LNCaP clone FGC (cell line): Measurements from ENCODE around the gene TADA1.

Experiments used
- DNase-seq: peaks from one replicate; pipeline ENCODE4 v3.0.0-alpha.2; 2011; ENCODE audit warnings: low read depth
- H3K4me3 ChIP-seq: 2 replicates; pipeline ENCODE4 v1.5.1; 2011; ENCODE audit warnings: mild to moderate bottlenecking, low read depth, low read length, control low read depth
- CTCF ChIP-seq: IDR thresholded peaks from 2 replicates; pipeline ENCODE4 v1.5.1; 2012; ENCODE audit warnings: mild to moderate bottlenecking; ENCODE audit not compliant: control insufficient read depth, insufficient read depth; ENCODE audit errors: extremely low read depth

Gene TADA1

GRCh38 chr1:166811691-166812090, 64.4 kb downstream of the TADA1 start:
- TF ChIP-seq CTCF, result no peak
- DNase-seq, result no peak
- no peak overlapping the region for H3K4me3 ChIP-seq

DNA sequence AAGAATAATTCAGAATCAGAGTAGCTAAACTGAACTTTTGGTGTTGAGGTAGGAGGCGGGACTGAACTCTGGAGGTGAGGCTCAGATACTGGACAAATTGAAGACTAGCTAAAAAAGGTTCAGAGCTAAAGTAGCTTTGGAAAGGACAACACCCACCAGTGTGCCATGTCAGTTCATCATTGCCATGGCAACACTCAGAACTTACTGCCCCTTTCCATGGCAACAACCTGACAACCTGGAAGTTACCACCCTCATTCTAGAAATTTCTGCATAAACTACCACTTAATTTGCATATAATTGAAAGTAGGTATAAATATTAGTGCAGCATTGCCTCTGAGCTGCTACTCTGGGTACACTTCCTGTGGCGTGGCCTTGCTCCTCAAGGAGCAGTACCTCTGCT, 67.1 kb downstream of the TADA1 start:
- TF ChIP-seq CTCF, result no peak
- no peak overlapping the region for H3K4me3 ChIP-seq
- no peak for DNase-seq
